GM19468 (cell line): Measurements from ENCODE around the gene RETSAT.
A peak's percentile ranks its signal among the peaks of the same experiment; 100 is the strongest.

Source experiments
- ATAC-seq: cut with Tn5 transposase; IDR thresholded peaks from one replicate; pipeline ENCODE4 v1.9.1; 2021; ENCODE audit warnings: mild to moderate bottlenecking, moderate library complexity, moderate number of reproducible peaks; ENCODE audit not compliant: unreplicated experiment; ENCODE audit errors: extremely low read depth

RETSAT gene

GRCh38 chr2:85354286-85355072 lies at the start of gene RETSAT, which contains the start of gene ELMOD3:
Gene RETSAT (minus strand): TSS chr2:85354528. CDS start chr2:85354507, 21 bp downstream.
Gene ELMOD3 (plus strand): TSS chr2:85354769. CDS start chr2:85357199, 2,430 bp downstream.
- ATAC-seq: peak; percentile 91

GRCh38 chr2:85401844-85402243 lies 47.5 kb upstream of the RETSAT start:
- ATAC-seq: no peak

GRCh38 chr2:85401464-85401805 lies 47.1 kb upstream of the RETSAT start:
- ATAC-seq: no peak

- ATAC-seq: no peak
These were observed 46.5 kb upstream of the RETSAT start for GRCh38 chr2:85400541-85401463.

- ATAC-seq: no peak
These were observed 45.7 kb upstream of the RETSAT start for GRCh38 chr2:85400023-85400422.

- no peak for ATAC-seq
These were observed 44.8 kb upstream of the RETSAT start for GRCh38 chr2:85399183-85399455.

- ATAC-seq: no peak
These were observed 44.3 kb upstream of the RETSAT start for GRCh38 chr2:85398426-85399182.

GRCh38 chr2:85397925-85398331 lies 43.6 kb upstream of the RETSAT start:
- ATAC-seq: no peak

- no peak for ATAC-seq
These were observed 42.5 kb upstream of the RETSAT start for GRCh38 chr2:85396531-85397470.

- ATAC-seq: no peak
These were observed 41.7 kb upstream of the RETSAT start for GRCh38 chr2:85395912-85396475.

GRCh38 chr2:85394976-85395375 lies 40.6 kb upstream of the RETSAT start:
- ATAC-seq: no peak

GRCh38 chr2:85394261-85394681 lies 39.9 kb upstream of the RETSAT start:
- ATAC-seq: no peak

- ATAC-seq: no peak
These were observed 39.5 kb upstream of the RETSAT start for GRCh38 chr2:85393836-85394235.

GRCh38 chr2:85390941-85391669 lies 36.8 kb upstream of the RETSAT start:
- ATAC-seq: no peak

- no peak for ATAC-seq
These were observed 34.7 kb upstream of the RETSAT start for GRCh38 chr2:85388878-85389538.

GRCh38 chr2:85387754-85388153 lies 33.4 kb upstream of the RETSAT start:
- no peak for ATAC-seq

GRCh38 chr2:85385746-85386145 lies 31.4 kb upstream of the RETSAT start:
- ATAC-seq: no peak

- no peak for ATAC-seq
These were observed 29.5 kb upstream of the RETSAT start for GRCh38 chr2:85383850-85384249.
